SU-DHL-6 (cell line): ENCODE measurements around the gene PTRH2.

ENCODE experiments used
- H2AFZ ChIP-seq: fragments of 200-600 bp; sonication (generic); 2 replicates; pipeline ENCODE4 v1.6.1; 2014; ENCODE audit warnings: low read depth, mild to moderate bottlenecking, moderate library complexity, mixed read lengths, antibody characterized with exemption, low read length; ENCODE audit not compliant: severe bottlenecking
- H3F3A ChIP-seq: fragments of 200-600 bp; shearing (Covaris generic); 2 replicates; pipeline ENCODE4 v1.6.0; 2016; ENCODE audit warnings: antibody characterized with exemption, mild to moderate bottlenecking; ENCODE audit not compliant: insufficient read depth
- H3K27ac ChIP-seq: fragments of 200-600 bp; sonication (generic); 2 replicates; pipeline ENCODE4 v1.5.1; 2016; ENCODE audit warnings: low read depth, mild to moderate bottlenecking, low read length, moderate library complexity, mixed read lengths
- H3K27me3 ChIP-seq: fragments of 200-600 bp; sonication (generic), shearing (Covaris generic); 2 replicates; pipeline ENCODE4 v1.6.0; 2014; ENCODE audit warnings: mild to moderate bottlenecking, low read length
- H3K36me3 ChIP-seq: fragments of 200-600 bp; sonication (generic); 2 replicates; pipeline ENCODE4 v1.6.1; 2014; ENCODE audit warnings: mild to moderate bottlenecking, low read length, mixed read lengths
- H3K4me2 ChIP-seq: fragments of 300-600, 200-600 bp; shearing (Covaris generic), sonication (generic); 2 replicates; pipeline ENCODE4 v1.6.0; 2014; ENCODE audit warnings: low read length, low read depth, mild to moderate bottlenecking; ENCODE audit not compliant: poor library complexity, severe bottlenecking
- H3K4me3 ChIP-seq: fragments of 200-600 bp; sonication (generic); 2 replicates; pipeline ENCODE4 v1.5.1; 2014; ENCODE audit warnings: antibody characterized with exemption, low read length, mild to moderate bottlenecking, mixed read lengths; ENCODE audit not compliant: insufficient read depth, poor library complexity, severe bottlenecking
- H3K79me2 ChIP-seq: fragments of 200-600 bp; sonication (generic); 2 replicates; pipeline ENCODE4 v1.6.1; 2014; ENCODE audit warnings: mild to moderate bottlenecking, low read length, moderate library complexity; ENCODE audit not compliant: insufficient read depth
- H3K9ac ChIP-seq: fragments of 200-600 bp; sonication (generic); 2 replicates; pipeline ENCODE4 v1.7.0; 2014; ENCODE audit warnings: mild to moderate bottlenecking, low read length
- H3K9me2 ChIP-seq: fragments of 200-600 bp; sonication (generic); replicated peaks from 2 replicates; pipeline ENCODE4 v1.6.1; 2014; ENCODE audit warnings: low read length; ENCODE audit not compliant: insufficient read depth
- H3K9me3 ChIP-seq: fragments of 200-600 bp; sonication (generic); 2 replicates; pipeline ENCODE4 v1.6.1; 2014; ENCODE audit warnings: low read length, mixed read lengths; ENCODE audit not compliant: insufficient read depth
- H4K20me1 ChIP-seq: fragments of 200-600 bp; sonication (generic); 2 replicates; pipeline ENCODE4 v1.6.1; 2014; ENCODE audit warnings: low read depth, mild to moderate bottlenecking, antibody characterized with exemption, low read length, moderate library complexity, mixed read lengths
- CTCF ChIP-seq: fragments of 200-600 bp; sonication (generic); IDR thresholded peaks from one replicate; pipeline ENCODE4 v1.5.1; 2017; ENCODE audit warnings: antibody characterized with exemption, mild to moderate bottlenecking, low read length, moderate library complexity; ENCODE audit not compliant: insufficient read depth, poor library complexity, severe bottlenecking
- EZH2phosphoT487 ChIP-seq: fragments of 200-600 bp; sonication (generic), shearing (Covaris generic); conservative IDR thresholded peaks from 2 replicates; pipeline ENCODE4 v1.6.1; 2018; ENCODE audit warnings: mild to moderate bottlenecking, antibody characterized with exemption, low read length, moderate library complexity, mixed read lengths

PTRH2 gene

DNA sequence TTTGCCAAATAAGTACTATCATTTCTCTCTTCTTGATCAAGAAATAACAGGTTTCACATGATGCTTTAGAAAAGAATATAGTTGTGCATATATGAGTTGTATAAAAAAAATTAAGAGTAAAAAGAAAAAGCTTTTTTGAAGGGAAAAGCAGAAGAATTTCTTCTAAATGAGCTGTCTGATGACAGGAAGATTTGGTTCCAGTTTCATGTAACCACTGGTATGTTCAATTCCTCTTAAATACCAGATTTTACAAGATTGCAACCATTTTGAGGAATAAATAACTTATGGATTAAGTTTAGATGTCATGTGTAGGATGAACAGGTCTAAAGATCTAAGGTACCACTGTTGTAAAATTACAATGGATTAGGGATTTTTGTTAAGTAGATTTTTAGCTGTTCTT, 45.2 kb upstream of the PTRH2 start:
- H3F3A ChIP-seq = peaks cover 16% of the 10 kb centered on the region; the same call in 1 of the 2 replicates
- no peaks in the 10 kb centered on the region for H4K20me1 ChIP-seq
- no peaks in the 10 kb centered on the region for H3K9me2 ChIP-seq
- H3K27me3 ChIP-seq = no peaks in the 10 kb centered on the region
- H3K9me3 ChIP-seq = no peaks in the 10 kb centered on the region
- H3K79me2 ChIP-seq = no peaks in the 10 kb centered on the region
- H3K4me2 ChIP-seq = no peak overlapping the region
- no peak overlapping the region for H3K4me3 ChIP-seq
- H2AFZ ChIP-seq = no peak overlapping the region
- TF ChIP-seq CTCF (no peak), EZH2phosphoT487 (no peak)
- no peak overlapping the region for H3K9ac ChIP-seq
- no peaks in the 10 kb centered on the region for H3K36me3 ChIP-seq
- peak overlapping the region; percentile 17; the same call in 1 of the 2 replicates for H3K27ac ChIP-seq

GRCh38 chr17:59751955-59752413, 44.8 kb upstream of the PTRH2 start:
- Histone ChIP-seq H4K20me1 (no peaks in the 10 kb centered on the region), H3K79me2 (no peaks in the 10 kb centered on the region), H3K9me3 (no peaks in the 10 kb centered on the region), H3K4me3 (no peak overlapping the region), H3K36me3 (no peaks in the 10 kb centered on the region), H3K27ac (peak overlapping the region; percentile 17; the same call in 1 of the 2 replicates), H3K9me2 (no peaks in the 10 kb centered on the region), H3F3A (peaks cover 13% of the 10 kb centered on the region; the same call in 1 of the 2 replicates), H3K27me3 (no peaks in the 10 kb centered on the region), H3K9ac (no peak overlapping the region), H3K4me2 (no peak overlapping the region), H2AFZ (no peak overlapping the region)
- TF ChIP-seq CTCF (no peak), EZH2phosphoT487 (no peak)

- no peak overlapping the region for H3K4me2 ChIP-seq
- no peaks in the 10 kb centered on the region for H3K9me3 ChIP-seq
- H4K20me1 ChIP-seq = no peaks in the 10 kb centered on the region
- no peaks in the 10 kb centered on the region for H3K79me2 ChIP-seq
- H3K9me2 ChIP-seq = no peaks in the 10 kb centered on the region
- H3K9ac ChIP-seq = no peak overlapping the region
- H3F3A ChIP-seq = peaks cover 13% of the 10 kb centered on the region; the same call in 1 of the 2 replicates
- no peak overlapping the region for H2AFZ ChIP-seq
- no peak overlapping the region for H3K4me3 ChIP-seq
- no peak overlapping the region for H3K27ac ChIP-seq
- no peak for TF ChIP-seq CTCF
- TF ChIP-seq EZH2phosphoT487 = no peak
- no peaks in the 10 kb centered on the region for H3K36me3 ChIP-seq
- H3K27me3 ChIP-seq = no peaks in the 10 kb centered on the region
Observed at GRCh38 chr17:59748591-59748990, 41.4 kb upstream of the PTRH2 start.
